ENCODE data around the gene CLCA2. TPM values are rescaled to one million over a fixed set of nuclear protein-coding genes. Genes with fewer than 3 reads are reported as not detected.

CLCA2 gene
- total RNA-seq, 1 donor from 2014 or later = 0.11 TPM

GRCh38 chr1:86394416-86394815 is 29.6 kb upstream of the CLCA2 start:
- Mint-ChIP-seq H3K4me1 (peaks cover 35% of the 10 kb centered on the region), H3K9me3 (peaks cover 17% of the 10 kb centered on the region), H3K27ac (peak overlapping the region; percentile 64), H3K27me3 (ENCODE audit: low read depth) (peaks cover 8% of the 10 kb centered on the region), H3K4me3 (peak overlapping the region; percentile 95), H3K36me3 (peaks cover 19% of the 10 kb centered on the region)
- no peak for DNase-seq (ENCODE audit: low spot score in 2 of 2, unreplicated experiment in 2 of 2)
- no peak for TF ChIP-seq CTCF (IDR thresholded peaks at IDR 0.05; ENCODE audit: unreplicated experiment)

GRCh38 chr1:86395751-86396497 is 28.0 kb upstream of the CLCA2 start, which contains the start of gene ODF2L:
ODF2L (minus strand) TSS chr1:86396323; CDS start chr1:86387027, 9,296 bp downstream.
- peaks cover 12% of the 10 kb centered on the region for H3K36me3 Mint-ChIP-seq
- peaks cover 12% of the 10 kb centered on the region for H3K9me3 Mint-ChIP-seq
- H3K27me3 Mint-ChIP-seq (ENCODE audit: low read depth) = peaks cover 15% of the 10 kb centered on the region
- DNase-seq (ENCODE audit: low spot score in 2 of 2, unreplicated experiment in 2 of 2) = peak; percentile 64 to 84
- H3K4me3 Mint-ChIP-seq = peak within 1 kb of the TSS; percentile 95
- no peak for TF ChIP-seq CTCF (IDR thresholded peaks at IDR 0.05; ENCODE audit: unreplicated experiment)
- peak within 1 kb of the TSS; percentile 96 for H3K27ac Mint-ChIP-seq
- H3K4me1 Mint-ChIP-seq = peaks cover 30% of the 10 kb centered on the region

- no peak for TF ChIP-seq CTCF (IDR thresholded peaks at IDR 0.05; ENCODE audit: unreplicated experiment)
- Mint-ChIP-seq H3K36me3 (peaks cover 7% of the 10 kb centered on the region), H3K9me3 (peaks cover 7% of the 10 kb centered on the region), H3K27me3 (ENCODE audit: low read depth) (peaks cover 20% of the 10 kb centered on the region), H3K4me1 (peaks cover 30% of the 10 kb centered on the region), H3K27ac (peak overlapping the region; percentile 96), H3K4me3 (peak overlapping the region; percentile 95)
- DNase-seq (ENCODE audit: low spot score in 2 of 2, unreplicated experiment in 2 of 2) = no peak
Measured at GRCh38 chr1:86396498-86396890, 27.5 kb upstream of the CLCA2 start.

GRCh38 chr1:86409416-86410021 is 14.5 kb upstream of the CLCA2 start:
- Mint-ChIP-seq H3K27ac (no peak overlapping the region), H3K9me3 (no peaks in the 10 kb centered on the region), H3K27me3 (ENCODE audit: low read depth) (peaks cover 13% of the 10 kb centered on the region), H3K4me3 (no peak overlapping the region), H3K4me1 (no peaks in the 10 kb centered on the region), H3K36me3 (no peaks in the 10 kb centered on the region)
- no peak for DNase-seq (ENCODE audit: low spot score in 2 of 2, unreplicated experiment in 2 of 2)
- no peak for TF ChIP-seq CTCF (IDR thresholded peaks at IDR 0.05; ENCODE audit: unreplicated experiment)

- DNase-seq (ENCODE audit: low spot score in 2 of 2, unreplicated experiment in 2 of 2) = no peak
- Mint-ChIP-seq H3K4me3 (no peak overlapping the region), H3K27ac (no peak overlapping the region), H3K4me1 (no peaks in the 10 kb centered on the region), H3K27me3 (ENCODE audit: low read depth) (peaks cover 4% of the 10 kb centered on the region), H3K36me3 (no peaks in the 10 kb centered on the region), H3K9me3 (no peaks in the 10 kb centered on the region)
- TF ChIP-seq CTCF (IDR thresholded peaks at IDR 0.05; ENCODE audit: unreplicated experiment) = no peak
Measured at GRCh38 chr1:86410879-86411278, 13.1 kb upstream of the CLCA2 start.

All from mesothelial cell of epicardium (in vitro differentiated cells).